H1 (cell line): Measurements from ENCODE around the gene PCDHGB3. TPM values are rescaled to one million over a fixed set of nuclear protein-coding genes. Genes with fewer than 3 reads are reported as not detected.

ENCODE experiments used
- BCL11A ChIP-seq, 2 experiments: IDR thresholded peaks; one replicate each; pipeline ENCODE4 v1.6.1; 2011; ENCODE audit warnings: low read depth in 2 of 2, low read length in 2 of 2, mild to moderate bottlenecking in 2 of 2
- CHD1 ChIP-seq: IDR thresholded peaks from 2 replicates; pipeline ENCODE4 v1.6.1; 2012; ENCODE audit warnings: low read depth, low read length, improper control_type of control experiment
- EGR1 ChIP-seq: IDR thresholded peaks from 2 replicates; pipeline ENCODE4 v1.6.1; 2011; ENCODE audit warnings: low read depth, low read length, borderline replicate concordance
- EP300 ChIP-seq, 2 experiments: IDR thresholded peaks; 1 replicate in 1 of 2; 2 replicates in 1 of 2; pipeline ENCODE4 v1.6.1; 2011 to 2012; ENCODE audit warnings: low read depth in 2 of 2, low read length in 2 of 2, mild to moderate bottlenecking in 2 of 2, borderline replicate concordance in 1 of 2, inconsistent platforms in 1 of 2, moderate library complexity in 1 of 2
- GTF2F1 ChIP-seq: IDR thresholded peaks from 2 replicates; pipeline ENCODE4 v1.6.1; 2012; ENCODE audit warnings: low read depth, low read length, improper control_type of control experiment, borderline replicate concordance
- HDAC2 ChIP-seq, 2 experiments: fragments of 300-600 bp in 1 of 2; sonication (generic) in 1 of 2; IDR thresholded peaks; 2 replicates each; pipeline ENCODE4 v1.6.1; 2011 to 2012; ENCODE audit warnings: low read depth in 2 of 2, low read length in 2 of 2, mild to moderate bottlenecking in 2 of 2, moderate library complexity in 2 of 2, borderline replicate concordance in 1 of 2, inconsistent platforms in 1 of 2
- KDM4A ChIP-seq: IDR thresholded peaks from one replicate; pipeline ENCODE4 v1.7.1; 2012; ENCODE audit warnings: low read depth, mild to moderate bottlenecking, moderate library complexity, low read length, inconsistent platforms; ENCODE audit not compliant: severe bottlenecking
- PHF8 ChIP-seq: fragments of 200-600 bp; sonication (generic); conservative IDR thresholded peaks from 2 replicates; pipeline ENCODE4 v1.7.1; 2012; ENCODE audit warnings: low read depth, mild to moderate bottlenecking, inconsistent platforms, low read length, moderate library complexity
- POLR2A ChIP-seq, 2 experiments: IDR thresholded peaks; 1 replicate in 1 of 2; 2 replicates in 1 of 2; pipeline ENCODE4 v1.6.1; 2011; ENCODE audit warnings: low read depth in 2 of 2, low read length in 2 of 2, mild to moderate bottlenecking in 2 of 2; ENCODE audit errors: control extremely low read depth in 1 of 2
- RAD21 ChIP-seq, 2 experiments: IDR thresholded peaks in 1 of 2; conservative IDR thresholded peaks in 1 of 2; 2 replicates each; pipeline ENCODE4 v1.6.1; 2011; ENCODE audit warnings: low read depth in 2 of 2, low read length in 2 of 2, improper control_type of control experiment in 1 of 2, inconsistent platforms in 1 of 2, mild to moderate bottlenecking in 1 of 2, moderate library complexity in 1 of 2
- RBBP5 ChIP-seq: IDR thresholded peaks from 2 replicates; pipeline ENCODE4 v1.7.1; 2012; ENCODE audit warnings: low read depth, mild to moderate bottlenecking, inconsistent platforms, low read length, moderate library complexity, borderline replicate concordance
- RFX5 ChIP-seq: IDR thresholded peaks from 2 replicates; pipeline ENCODE4 v1.6.1; 2011; ENCODE audit warnings: low read depth, low read length, improper control_type of control experiment, borderline replicate concordance
- SP2 ChIP-seq: IDR thresholded peaks from 2 replicates; pipeline ENCODE4 v1.6.1; 2012; ENCODE audit warnings: mild to moderate bottlenecking, low read length, inconsistent platforms
- SRF ChIP-seq: IDR thresholded peaks from 2 replicates; pipeline ENCODE4 v1.6.1; 2011; ENCODE audit warnings: mild to moderate bottlenecking, low read depth, low read length, moderate library complexity
- SUZ12 ChIP-seq: fragments of 200-600 bp; sonication (generic); IDR thresholded peaks from 2 replicates; pipeline ENCODE4 v1.6.1; 2012; ENCODE audit warnings: mild to moderate bottlenecking, inconsistent platforms, low read length, moderate library complexity, mixed read lengths
- TAF7 ChIP-seq: optimal IDR thresholded peaks from 2 replicates; pipeline ENCODE3; 2011; ENCODE audit warnings: low read depth, mild to moderate bottlenecking, inconsistent platforms, low read length, moderate library complexity, borderline replicate concordance
- TCF12 ChIP-seq: IDR thresholded peaks from 2 replicates; pipeline ENCODE4 v1.6.1; 2011; ENCODE audit warnings: low read depth, mild to moderate bottlenecking, low read length
- polyA plus RNA-seq, 7 experiments: library from polyadenylated mRNA; depleted of rRNA in 3 of 7; stranded (reverse) in 5 of 7; unstranded in 2 of 7; fragments of >200 nt in 5 of 7; fragments of 200-250 nt in 2 of 7; gene quantifications; 1 replicate in 5 of 7; 2 replicates in 1 of 7; 4 replicates in 1 of 7; pipeline versions ENCODE4 v1.2.1 to v1.2.3, GENCODE V29; 2011 to 2013; ENCODE audit warnings: missing spikeins in 2 of 7, mixed read lengths in 2 of 7
- total RNA-seq: library from RNA; stranded (reverse); fragmentation: NEBNext Ultra II Directional; extraction: Animal tissue kit (Norgen Biotek cat#: 25700); gene quantifications from 2 replicates; pipeline ENCODE4 v1.2.1, GENCODE V29; 2021
- TF ChIP-seq, protein P1 (sequence below), 3 experiments: IDR thresholded peaks; 1 replicate in 2 of 3; 2 replicates in 1 of 3; pipeline versions ENCODE4 v1.5.1 to v1.6.1; 2011; ENCODE audit warnings: low read length in 3 of 3, mild to moderate bottlenecking in 3 of 3, inconsistent platforms in 2 of 3, low read depth in 1 of 3, moderate library complexity in 1 of 3; ENCODE audit not compliant: insufficient read depth in 1 of 3; ENCODE audit errors: control extremely low read depth in 1 of 3
- TF ChIP-seq, protein P2 (sequence below): IDR thresholded peaks from 2 replicates; pipeline ENCODE4 v1.6.1; 2011; ENCODE audit warnings: low read length, improper control_type of control experiment

The PCDHGB3 gene
- total and polyA plus RNA-seq, 2 of the 8 experiments (the other 6 are each of a cell fraction or from before 2014, with no cell fraction given), result 1.6 to 1.9 TPM

DNA sequence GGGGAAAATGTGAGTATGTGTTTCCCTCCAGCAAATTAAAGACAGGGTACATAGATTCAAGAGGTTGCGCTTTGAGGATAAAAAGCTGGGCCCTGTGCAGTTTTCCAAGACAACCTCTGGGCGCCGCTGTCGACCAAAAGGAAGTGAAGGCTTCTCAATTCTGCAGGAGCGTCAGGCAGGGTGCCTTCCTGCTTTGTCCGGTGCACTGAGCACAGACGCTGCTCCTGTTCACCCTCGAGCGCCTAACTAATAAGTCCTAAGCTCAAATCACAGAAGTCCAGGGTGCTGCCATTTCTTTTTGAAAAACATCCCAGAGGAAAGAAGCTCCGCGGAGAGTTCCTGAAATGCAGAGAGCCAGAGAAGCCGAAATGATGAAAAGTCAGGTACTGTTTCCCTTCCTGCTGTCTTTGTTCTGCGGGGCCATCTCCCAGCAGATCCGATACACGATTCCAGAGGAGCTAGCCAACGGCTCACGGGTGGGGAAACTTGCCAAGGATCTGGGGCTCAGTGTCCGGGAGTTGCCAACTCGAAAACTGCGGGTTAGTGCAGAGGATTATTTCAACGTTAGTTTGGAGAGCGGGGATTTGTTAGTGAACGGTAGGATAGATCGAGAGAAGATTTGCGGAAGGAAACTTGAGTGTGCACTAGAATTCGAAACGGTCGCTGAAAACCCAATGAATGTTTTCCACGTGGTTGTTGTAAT lies 20.0 kb upstream of the PCDHGB3 start, which contains the start of gene PCDHGB1 (continued):
- TF ChIP-seq RAD21 (IDR thresholded peaks at IDR 0.05 in 1 of 2, conservative IDR thresholded peaks at IDR 0.05 in 1 of 2; ENCODE audit: low read depth in 2 of 2, low read length in 2 of 2) (peak; percentile 74 to 81), SRF (no peak), TAF7 (peak; percentile 40), BCL11A (IDR thresholded peaks at IDR 0.05; ENCODE audit: low read depth in 2 of 2, low read length in 2 of 2) (no peak), CHD1 (no peak), GTF2F1 (peak; percentile 44; the same call in 1 of the 2 replicates), SUZ12 (no peak), EGR1 (no peak), SP2 (no peak), RFX5 (no peak), KDM4A (peak; percentile 29), RBBP5 (no peak), POLR2A (IDR thresholded peaks at IDR 0.05; ENCODE audit: control extremely low read depth in 1 of 2, low read depth in 2 of 2, low read length in 2 of 2) (peak in 1 of 2 experiments; percentile 65; a peak in 1 of 3 replicates), HDAC2 (IDR thresholded peaks at IDR 0.05; ENCODE audit: borderline replicate concordance in 1 of 2, low read depth in 2 of 2, low read length in 2 of 2) (no peak), EP300 (IDR thresholded peaks at IDR 0.05; ENCODE audit: borderline replicate concordance in 1 of 2, low read depth in 2 of 2, low read length in 2 of 2) (no peak), PHF8 (0 out of 2 replicates have a peak, but pooled peaks have one; percentile 30), TCF12 (no peak)
- TF ChIP-seq, protein P1, sequence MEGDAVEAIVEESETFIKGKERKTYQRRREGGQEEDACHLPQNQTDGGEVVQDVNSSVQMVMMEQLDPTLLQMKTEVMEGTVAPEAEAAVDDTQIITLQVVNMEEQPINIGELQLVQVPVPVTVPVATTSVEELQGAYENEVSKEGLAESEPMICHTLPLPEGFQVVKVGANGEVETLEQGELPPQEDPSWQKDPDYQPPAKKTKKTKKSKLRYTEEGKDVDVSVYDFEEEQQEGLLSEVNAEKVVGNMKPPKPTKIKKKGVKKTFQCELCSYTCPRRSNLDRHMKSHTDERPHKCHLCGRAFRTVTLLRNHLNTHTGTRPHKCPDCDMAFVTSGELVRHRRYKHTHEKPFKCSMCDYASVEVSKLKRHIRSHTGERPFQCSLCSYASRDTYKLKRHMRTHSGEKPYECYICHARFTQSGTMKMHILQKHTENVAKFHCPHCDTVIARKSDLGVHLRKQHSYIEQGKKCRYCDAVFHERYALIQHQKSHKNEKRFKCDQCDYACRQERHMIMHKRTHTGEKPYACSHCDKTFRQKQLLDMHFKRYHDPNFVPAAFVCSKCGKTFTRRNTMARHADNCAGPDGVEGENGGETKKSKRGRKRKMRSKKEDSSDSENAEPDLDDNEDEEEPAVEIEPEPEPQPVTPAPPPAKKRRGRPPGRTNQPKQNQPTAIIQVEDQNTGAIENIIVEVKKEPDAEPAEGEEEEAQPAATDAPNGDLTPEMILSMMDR (IDR thresholded peaks at IDR 0.05; ENCODE audit: control extremely low read depth in 1 of 3, insufficient read depth in 1 of 3, low read depth in 1 of 3, low read length in 3 of 3), result peak; percentile 69 to 86 (median 75)
- TF ChIP-seq, protein P2, sequence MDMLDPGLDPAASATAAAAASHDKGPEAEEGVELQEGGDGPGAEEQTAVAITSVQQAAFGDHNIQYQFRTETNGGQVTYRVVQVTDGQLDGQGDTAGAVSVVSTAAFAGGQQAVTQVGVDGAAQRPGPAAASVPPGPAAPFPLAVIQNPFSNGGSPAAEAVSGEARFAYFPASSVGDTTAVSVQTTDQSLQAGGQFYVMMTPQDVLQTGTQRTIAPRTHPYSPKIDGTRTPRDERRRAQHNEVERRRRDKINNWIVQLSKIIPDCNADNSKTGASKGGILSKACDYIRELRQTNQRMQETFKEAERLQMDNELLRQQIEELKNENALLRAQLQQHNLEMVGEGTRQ, result no peak
